Measurements from ENCODE around the gene EDA.

EDA gene

DNA sequence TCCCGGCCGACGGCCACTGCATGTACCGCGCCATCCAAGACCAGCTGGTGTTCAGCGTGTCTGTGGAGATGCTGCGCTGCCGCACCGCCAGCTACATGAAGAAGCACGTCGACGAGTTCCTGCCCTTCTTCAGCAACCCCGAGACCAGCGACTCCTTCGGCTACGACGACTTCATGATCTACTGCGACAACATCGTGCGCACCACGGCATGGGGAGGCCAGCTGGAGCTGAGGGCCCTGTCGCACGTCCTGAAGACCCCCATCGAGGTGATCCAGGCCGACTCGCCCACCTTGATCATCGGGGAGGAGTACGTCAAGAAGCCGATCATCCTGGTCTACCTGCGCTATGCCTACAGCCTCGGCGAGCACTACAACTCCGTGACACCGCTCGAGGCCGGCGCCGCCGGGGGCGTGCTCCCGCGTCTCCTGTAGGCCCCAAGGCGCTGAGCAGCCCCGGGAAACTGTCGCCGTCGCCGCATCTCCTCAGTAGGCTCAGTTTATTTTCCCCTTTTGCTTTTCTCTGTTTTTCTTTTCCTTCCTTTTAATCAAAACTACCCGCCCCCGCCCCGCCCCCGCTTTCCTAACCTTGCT is 447.1 kb downstream of the EDA start:
- no peak overlapping the region for H3K4me3 ChIP-seq (ENCODE audit: low read depth in 1 of 5, low read length in 5 of 5)
- H3K9ac ChIP-seq (ENCODE audit: low read length in 5 of 5): no peak overlapping the region
- no peaks in the 10 kb centered on the region for H3K4me1 ChIP-seq (ENCODE audit: control insufficient read depth in 5 of 5, insufficient read depth in 5 of 5, low read length in 5 of 5)
- H3K27me3 ChIP-seq (ENCODE audit: control insufficient read depth in 5 of 5, insufficient read depth in 4 of 5, low read length in 5 of 5): peaks cover 8 to 21% (median 17%) of the 10 kb centered on the region in 5 donors
- no peaks in the 10 kb centered on the region for H3K36me3 ChIP-seq (ENCODE audit: control insufficient read depth in 5 of 5, insufficient read depth in 5 of 5, low read length in 5 of 5)
- peaks cover 0 to 13% (median 5%) of the 10 kb centered on the region in 5 donors for H3K9me3 ChIP-seq (ENCODE audit: control insufficient read depth in 5 of 5, low read length in 5 of 5)
- no peak overlapping the region for H3K27ac ChIP-seq (ENCODE audit: low read depth, low read length)

GRCh38 chrX:70066646-70067045 is 450.7 kb downstream of the EDA start:
- H3K27ac ChIP-seq (ENCODE audit: low read depth, low read length): no peak overlapping the region
- H3K9ac ChIP-seq (ENCODE audit: low read length in 5 of 5): no peak overlapping the region
- H3K36me3 ChIP-seq (ENCODE audit: control insufficient read depth in 5 of 5, insufficient read depth in 5 of 5, low read length in 5 of 5): no peaks in the 10 kb centered on the region
- no peaks in the 10 kb centered on the region for H3K4me1 ChIP-seq (ENCODE audit: control insufficient read depth in 5 of 5, insufficient read depth in 5 of 5, low read length in 5 of 5)
- peaks cover 8 to 25% (median 17%) of the 10 kb centered on the region in 5 donors for H3K27me3 ChIP-seq (ENCODE audit: control insufficient read depth in 5 of 5, insufficient read depth in 4 of 5, low read length in 5 of 5)
- H3K9me3 ChIP-seq (ENCODE audit: control insufficient read depth in 5 of 5, low read length in 5 of 5): peaks cover 0 to 13% (median 5%) of the 10 kb centered on the region in 5 donors
- H3K4me3 ChIP-seq (ENCODE audit: low read depth in 1 of 5, low read length in 5 of 5): no peak overlapping the region

DNA sequence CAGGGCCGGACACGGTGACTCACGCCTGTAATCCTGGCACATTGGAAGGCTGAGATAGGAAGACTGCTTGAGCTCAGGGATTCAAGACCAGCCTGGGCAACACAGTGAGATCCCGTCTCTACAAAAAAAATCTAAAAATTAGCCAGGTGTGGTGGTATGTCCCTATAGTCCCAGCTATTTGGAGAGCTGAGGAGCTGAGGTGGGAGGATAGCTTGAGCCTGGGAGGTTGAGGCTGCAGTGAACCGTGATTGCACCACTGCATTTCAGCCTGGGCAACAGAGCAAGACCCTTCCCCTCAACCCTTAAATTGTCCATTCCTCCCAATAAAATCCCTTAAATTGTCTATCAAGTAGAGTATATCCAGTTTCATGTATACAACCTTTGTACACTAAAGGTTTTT is 463.4 kb downstream of the EDA start:
- Histone ChIP-seq H3K4me1 (ENCODE audit: control insufficient read depth in 5 of 5, insufficient read depth in 5 of 5, low read length in 5 of 5) (no peaks in the 10 kb centered on the region), H3K4me3 (ENCODE audit: low read depth in 1 of 5, low read length in 5 of 5) (no peak overlapping the region), H3K36me3 (ENCODE audit: control insufficient read depth in 5 of 5, insufficient read depth in 5 of 5, low read length in 5 of 5) (no peaks in the 10 kb centered on the region), H3K9ac (ENCODE audit: low read length in 5 of 5) (no peak overlapping the region), H3K27ac (ENCODE audit: low read depth, low read length) (no peak overlapping the region), H3K27me3 (ENCODE audit: control insufficient read depth in 5 of 5, insufficient read depth in 4 of 5, low read length in 5 of 5) (peaks cover 3 to 19% (median 6%) of the 10 kb centered on the region in 5 donors), H3K9me3 (ENCODE audit: control insufficient read depth in 5 of 5, low read length in 5 of 5) (peaks cover 0 to 10% (median 4%) of the 10 kb centered on the region in 5 donors)

GRCh38 chrX:70079870-70080269 is 464.0 kb downstream of the EDA start:
- Histone ChIP-seq H3K36me3 (ENCODE audit: control insufficient read depth in 5 of 5, insufficient read depth in 5 of 5, low read length in 5 of 5) (no peaks in the 10 kb centered on the region), H3K27ac (ENCODE audit: low read depth, low read length) (no peak overlapping the region), H3K4me1 (ENCODE audit: control insufficient read depth in 5 of 5, insufficient read depth in 5 of 5, low read length in 5 of 5) (no peaks in the 10 kb centered on the region), H3K9me3 (ENCODE audit: control insufficient read depth in 5 of 5, low read length in 5 of 5) (peaks cover 0 to 10% (median 4%) of the 10 kb centered on the region in 5 donors), H3K9ac (ENCODE audit: low read length in 5 of 5) (no peak overlapping the region), H3K4me3 (ENCODE audit: low read depth in 1 of 5, low read length in 5 of 5) (no peak overlapping the region), H3K27me3 (ENCODE audit: control insufficient read depth in 5 of 5, insufficient read depth in 4 of 5, low read length in 5 of 5) (peaks cover 3 to 19% (median 6%) of the 10 kb centered on the region in 5 donors)

DNA sequence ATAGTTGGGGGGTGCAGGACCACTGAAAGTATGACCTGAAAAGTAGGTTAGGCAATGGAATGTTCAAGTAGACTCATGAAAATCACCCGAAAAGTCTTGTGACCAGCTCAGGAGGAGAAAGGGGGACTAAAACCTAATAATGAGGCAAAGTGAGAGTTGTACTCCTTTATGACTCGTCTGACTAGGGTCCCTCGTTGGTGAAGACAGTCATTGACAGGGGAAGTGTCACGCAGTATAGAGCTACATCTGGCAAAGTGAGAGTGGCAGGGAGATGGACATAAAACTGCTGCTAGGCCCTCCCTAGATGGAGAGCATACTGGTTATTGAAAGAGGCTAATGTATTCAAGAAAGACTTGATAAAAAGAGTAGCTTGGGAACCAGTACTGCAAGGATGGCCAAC is 466.8 kb downstream of the EDA start:
- Histone ChIP-seq H3K27me3 (ENCODE audit: control insufficient read depth in 5 of 5, insufficient read depth in 4 of 5, low read length in 5 of 5) (peaks cover 3 to 19% (median 7%) of the 10 kb centered on the region in 5 donors), H3K4me3 (ENCODE audit: low read depth in 1 of 5, low read length in 5 of 5) (no peak overlapping the region), H3K9ac (ENCODE audit: low read length in 5 of 5) (no peak overlapping the region), H3K9me3 (ENCODE audit: control insufficient read depth in 5 of 5, low read length in 5 of 5) (peaks cover 0 to 4% (median 0%) of the 10 kb centered on the region in 5 donors), H3K36me3 (ENCODE audit: control insufficient read depth in 5 of 5, insufficient read depth in 5 of 5, low read length in 5 of 5) (no peaks in the 10 kb centered on the region), H3K27ac (ENCODE audit: low read depth, low read length) (no peak overlapping the region), H3K4me1 (ENCODE audit: control insufficient read depth in 5 of 5, insufficient read depth in 5 of 5, low read length in 5 of 5) (peaks cover 0 to under 1% (median 0%) of the 10 kb centered on the region in 5 donors)

- Histone ChIP-seq H3K27me3 (ENCODE audit: control insufficient read depth in 5 of 5, insufficient read depth in 4 of 5, low read length in 5 of 5) (peaks cover 0 to 29% (median 8%) of the 10 kb centered on the region in 5 donors), H3K9me3 (ENCODE audit: control insufficient read depth in 5 of 5, low read length in 5 of 5) (no peaks in the 10 kb centered on the region), H3K36me3 (ENCODE audit: control insufficient read depth in 5 of 5, insufficient read depth in 5 of 5, low read length in 5 of 5) (no peaks in the 10 kb centered on the region), H3K4me3 (ENCODE audit: low read depth in 1 of 5, low read length in 5 of 5) (no peak overlapping the region), H3K4me1 (ENCODE audit: control insufficient read depth in 5 of 5, insufficient read depth in 5 of 5, low read length in 5 of 5) (peaks cover 0 to 2% (median 0%) of the 10 kb centered on the region in 5 donors), H3K9ac (ENCODE audit: low read length in 5 of 5) (no peak overlapping the region), H3K27ac (ENCODE audit: low read depth, low read length) (no peak overlapping the region)
Observed at GRCh38 chrX:70084592-70085240, 468.8 kb downstream of the EDA start.

DNA sequence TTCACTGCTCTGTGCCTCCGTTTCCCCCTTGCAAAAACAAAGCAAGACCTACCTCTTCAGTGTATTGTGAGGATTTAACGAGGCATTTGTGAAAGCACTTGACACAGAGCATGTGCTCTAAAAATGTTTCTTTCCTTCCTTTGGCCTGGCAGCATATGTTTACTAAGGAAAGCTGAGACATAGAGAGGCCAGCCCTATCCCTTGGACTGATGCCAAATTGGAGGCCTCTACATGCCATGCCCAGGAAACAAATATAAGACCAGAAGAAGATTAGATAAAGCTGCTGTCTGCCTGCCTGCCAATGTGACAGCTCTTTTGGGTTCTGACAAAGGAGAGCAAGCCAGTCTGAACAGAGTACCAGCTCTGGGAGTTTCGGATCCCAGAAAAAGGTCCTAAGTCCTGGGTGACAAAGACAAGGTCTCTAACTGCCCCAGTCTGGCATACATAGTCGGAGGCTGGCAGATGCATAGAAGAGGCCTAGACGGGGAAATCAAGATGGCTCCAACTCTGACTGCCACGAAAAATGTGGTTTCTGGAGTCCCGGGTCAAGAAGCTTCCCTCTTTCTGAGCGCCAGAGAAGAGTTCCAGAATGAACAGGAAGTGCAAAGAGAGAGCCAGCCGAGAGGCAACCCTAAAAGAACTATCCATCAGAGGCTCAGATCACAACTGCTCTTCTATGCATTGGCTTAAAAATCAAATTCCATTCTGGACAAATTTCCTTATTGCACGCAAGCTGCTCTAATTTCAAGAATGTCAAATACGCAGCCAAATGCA is 472.1 kb downstream of the EDA start:
- Histone ChIP-seq H3K27ac (ENCODE audit: low read depth, low read length) (no peak overlapping the region), H3K9ac (ENCODE audit: low read length in 5 of 5) (no peak overlapping the region), H3K4me3 (ENCODE audit: low read depth in 1 of 5, low read length in 5 of 5) (no peak overlapping the region), H3K4me1 (ENCODE audit: control insufficient read depth in 5 of 5, insufficient read depth in 5 of 5, low read length in 5 of 5) (peaks cover 0 to 2% (median 0%) of the 10 kb centered on the region in 5 donors), H3K9me3 (ENCODE audit: control insufficient read depth in 5 of 5, low read length in 5 of 5) (no peaks in the 10 kb centered on the region), H3K36me3 (ENCODE audit: control insufficient read depth in 5 of 5, insufficient read depth in 5 of 5, low read length in 5 of 5) (no peaks in the 10 kb centered on the region), H3K27me3 (ENCODE audit: control insufficient read depth in 5 of 5, insufficient read depth in 4 of 5, low read length in 5 of 5) (peaks cover 6 to 33% (median 14%) of the 10 kb centered on the region in 5 donors)

GRCh38 chrX:70088751-70089150 is 472.8 kb downstream of the EDA start:
- H3K36me3 ChIP-seq (ENCODE audit: control insufficient read depth in 5 of 5, insufficient read depth in 5 of 5, low read length in 5 of 5): no peaks in the 10 kb centered on the region
- no peak overlapping the region for H3K9ac ChIP-seq (ENCODE audit: low read length in 5 of 5)
- H3K4me1 ChIP-seq (ENCODE audit: control insufficient read depth in 5 of 5, insufficient read depth in 5 of 5, low read length in 5 of 5): peaks cover 0 to 2% (median 0%) of the 10 kb centered on the region in 5 donors
- no peak overlapping the region for H3K4me3 ChIP-seq (ENCODE audit: low read depth in 1 of 5, low read length in 5 of 5)
- H3K9me3 ChIP-seq (ENCODE audit: control insufficient read depth in 5 of 5, low read length in 5 of 5): no peaks in the 10 kb centered on the region
- H3K27ac ChIP-seq (ENCODE audit: low read depth, low read length): no peak overlapping the region
- peaks cover 6 to 31% (median 14%) of the 10 kb centered on the region in 5 donors for H3K27me3 ChIP-seq (ENCODE audit: control insufficient read depth in 5 of 5, insufficient read depth in 4 of 5, low read length in 5 of 5)
